HepG2 (cell line): ENCODE data around the gene RAB38. TPM values are rescaled to one million over a fixed set of nuclear protein-coding genes. Genes with fewer than 3 reads are reported as not detected.

Experiments used
- ATAC-seq: fragments of 200-7000 bp; cut with Tn5 transposase; 3 replicates; pipeline ENCODE4 v1.9.1; 2020; ENCODE audit warnings: mild to moderate bottlenecking, moderate library complexity
- BruUV-seq: library from RNA; stranded (reverse); fragments of 400-500 nt; replicated peaks from 2 replicates; lab custom pipeline; 2021; lab: Mats Ljungman, UMichigan
- CTCF ChIA-PET: fragments of 300-600 bp; formaldehyde crosslinking; extraction: SDS; loops from one replicate; lab custom pipeline; 2021; ENCODE audit warnings: low total read pairs, inconsistent platforms, low intra/inter-chr PET ratio; lab: Yijun Ruan, JAX
- POLR2A ChIA-PET: fragments of 350-600 bp; sonication (Branson Sonifier 250); formaldehyde crosslinking; loops from one replicate; lab custom pipeline; 2020; ENCODE audit warnings: antibody characterized with exemption, inconsistent platforms; lab: Yijun Ruan, JAX
- DNase-seq: peaks from one replicate; pipeline ENCODE4 v3.0.0-alpha.2; 2015; ENCODE audit warnings: low spot score
- FAIRE-seq: peaks from 3 replicates; lab custom pipeline; 2011; peaks lifted over from hg19 to GRCh38; lab: Jason Lieb, UNC
- H2AFZ ChIP-seq: one replicate; pipeline ENCODE4 v1.6.1; 2011; ENCODE audit warnings: low read length, inconsistent platforms
- H3K27ac ChIP-seq: fragments of 300-600 bp; 3 replicates; pipeline ENCODE4 v1.8.0; 2011; ENCODE audit warnings: mixed run types, mild to moderate bottlenecking, mixed read lengths, low read length, inconsistent platforms; ENCODE audit not compliant: insufficient read depth; ENCODE audit errors: extremely low read length
- H3K27me3 ChIP-seq, 2 experiments: fragments of 200-600 bp in 1 of 2; 2 replicates in 1 of 2; 3 replicates in 1 of 2; pipeline versions ENCODE4 v1.6.0 to v1.8.0; 2011; ENCODE audit warnings: low read length in 2 of 2, mild to moderate bottlenecking in 2 of 2, moderate library complexity in 2 of 2, inconsistent platforms in 1 of 2; ENCODE audit not compliant: insufficient read depth in 2 of 2, control insufficient read depth in 1 of 2
- H3K36me3 ChIP-seq, 2 experiments: fragments of 200-600 bp in 1 of 2; replicated peaks in 1 of 2; 2 replicates in 1 of 2; 3 replicates in 1 of 2; pipeline versions ENCODE4 v1.5.1 to v1.8.0; 2011; ENCODE audit warnings: low read length in 2 of 2, inconsistent platforms in 1 of 2; ENCODE audit not compliant: insufficient read depth in 2 of 2, control insufficient read depth in 1 of 2
- H3K4me1 ChIP-seq: 2 replicates; pipeline ENCODE4 v1.5.1; 2012; ENCODE audit warnings: low read length, inconsistent platforms; ENCODE audit not compliant: insufficient read depth
- H3K4me2 ChIP-seq: 2 replicates; pipeline ENCODE4 v1.6.0; 2011; ENCODE audit warnings: low read depth, low read length, inconsistent platforms
- H3K4me3 ChIP-seq, 3 experiments: fragments of 200-600 bp in 1 of 3; sonication (generic), shearing (Covaris generic) in 1 of 3; replicated peaks in 1 of 3; 2 replicates each; pipeline ENCODE4 v1.5.1; 2011 to 2016; ENCODE audit warnings: low read length in 3 of 3, inconsistent platforms in 2 of 3, low read depth in 2 of 3, mild to moderate bottlenecking in 2 of 3, control low read depth in 1 of 3, mixed read lengths in 1 of 3; ENCODE audit not compliant: insufficient read depth in 1 of 3
- H3K79me2 ChIP-seq: one replicate; pipeline ENCODE4 v1.6.1; 2011; ENCODE audit warnings: low read length, inconsistent platforms; ENCODE audit not compliant: insufficient read depth
- H3K9ac ChIP-seq: 2 replicates; pipeline ENCODE4 v1.6.0; 2011; ENCODE audit warnings: mild to moderate bottlenecking, low read depth, low read length, inconsistent platforms; ENCODE audit not compliant: insufficient read depth
- H3K9me3 ChIP-seq: 2 replicates; pipeline ENCODE4 v1.5.1; 2012; ENCODE audit warnings: mild to moderate bottlenecking, low read length
- H4K20me1 ChIP-seq: 2 replicates; pipeline ENCODE4 v1.6.0; 2011; ENCODE audit warnings: inconsistent platforms, mild to moderate bottlenecking, low read length, moderate library complexity; ENCODE audit not compliant: insufficient read depth
- AHR ChIP-seq: IDR thresholded peaks from 2 replicates; pipeline ENCODE4 v1.6.1; 2018; ENCODE audit warnings: missing genetic modification reagents, missing compliant biosample characterization
- GATA4 ChIP-seq: sonication (generic); IDR thresholded peaks from 2 replicates; pipeline ENCODE4 v1.6.1; 2016; ENCODE audit warnings: antibody characterized with exemption, low read depth, borderline replicate concordance
- IKZF5 ChIP-seq: IDR thresholded peaks from 2 replicates; pipeline ENCODE4 v1.6.1; 2018; ENCODE audit warnings: missing genetic modification reagents, mild to moderate bottlenecking, missing compliant biosample characterization
- SKI ChIP-seq: fragments of 450-650 bp; IDR thresholded peaks from one replicate; pipeline ENCODE4 v1.6.1; 2018; ENCODE audit warnings: mild to moderate bottlenecking; ENCODE audit not compliant: partially characterized antibody
- ZNF232 ChIP-seq: sonication (generic); formaldehyde crosslinking; IDR thresholded peaks from 2 replicates; pipeline ENCODE4 v1.4.0; 2020; ENCODE audit warnings: missing genetic modification reagents, borderline replicate concordance
- ZNF281 ChIP-seq: sonication (generic); formaldehyde crosslinking; IDR thresholded peaks from 2 replicates; pipeline ENCODE4 v1.4.0; 2020; ENCODE audit warnings: missing genetic modification reagents, borderline replicate concordance
- ZNF589 ChIP-seq: sonication (generic); formaldehyde crosslinking; conservative IDR thresholded peaks from 2 replicates; pipeline ENCODE4 v1.8.0; 2022; ENCODE audit warnings: mild to moderate bottlenecking, moderate library complexity, missing genetic modification reagents
- WGBS: methylation state at CpG from one replicate; pipeline ENCODE4 v1.1.6; 2017; ENCODE audit warnings: low lambda C conversion rate; 5-methylcytosine and 5-hydroxymethylcytosine counted together
- in situ Hi-C: cut with HindIII; loops from 2 replicates; pipeline ENCODE4 v1.10.0; 2017; ENCODE audit warnings: low pct_unique_long_range_greater_than_20kb; ENCODE audit not compliant: extremely low pct_ligation_motif_present
- intact Hi-C: fragments of 100-400 bp; cut with micrococcal nuclease; formaldehyde crosslinking; loops from one replicate; pipeline ENCODE4 v1.10.0; 2022; ENCODE audit not compliant: unreplicated experiment
- polyA plus RNA-seq, 8 experiments: library from polyadenylated mRNA; depleted of rRNA in 3 of 8; stranded (reverse) in 7 of 8; unstranded in 1 of 8; fragments of >200 nt; fragmentation: Illumina TruSeq in 4 of 8; extraction: Trizol in 4 of 8; gene quantifications; 2 replicates each; pipeline versions ENCODE4 v1.2.1 to v1.2.3, GENCODE V29; 2011 to 2016; ENCODE audit warnings: low read depth in 4 of 8, missing spikeins in 1 of 8, mixed read lengths in 1 of 8; ENCODE audit not compliant: insufficient read depth in 1 of 8
- total RNA-seq, 5 experiments: library from RNA; depleted of rRNA; stranded (reverse); fragments of >200 nt; fragmentation: Illumina TruSeq; extraction: Trizol; gene quantifications; 2 replicates each; pipeline ENCODE4 v1.2.3, GENCODE V29; 2016; ENCODE audit warnings: low read depth in 1 of 5

RAB38 gene
- total and polyA plus RNA-seq, 2 of the 13 experiments (the other 11 are each of a cell fraction or from before 2014, with no cell fraction given) = 0.13 to 0.30 TPM

- no peak overlapping the region for H3K27ac ChIP-seq
- H3K27me3 ChIP-seq = no peaks in the 10 kb centered on the region
- intact Hi-C loops = no loop called here
- H3K4me1 ChIP-seq = no peaks in the 10 kb centered on the region
- H4K20me1 ChIP-seq = no peaks in the 10 kb centered on the region
- H3K79me2 ChIP-seq = no peaks in the 10 kb centered on the region
- no peak overlapping the region for H3K4me3 ChIP-seq
- no peak overlapping the region for H3K4me2 ChIP-seq
- no peak for ATAC-seq
- WGBS = 0% methylated on average over 2 of the region's 2 CpGs
- H2AFZ ChIP-seq = no peak overlapping the region
- no TSS peak for BruUV-seq
- H3K9ac ChIP-seq = no peak overlapping the region
- no peak for TF ChIP-seq ZNF232 (CRISPR knock-in tag)
- TF ChIP-seq ZNF589 (CRISPR knock-in tag) = no peak
- TF ChIP-seq IKZF5 (CRISPR knock-in tag) = no peak
- TF ChIP-seq ZNF281 (CRISPR knock-in tag) = no peak
- no peak for TF ChIP-seq AHR (CRISPR knock-in tag)
- no peak for TF ChIP-seq GATA4
- no peak for TF ChIP-seq SKI
- in situ Hi-C loops = no loop called here
- no peak for DNase-seq
- H3K9me3 ChIP-seq = no peaks in the 10 kb centered on the region
- H3K36me3 ChIP-seq = no peaks in the 10 kb centered on the region
- ChIA-PET POLR2A (no interaction called here), CTCF (no interaction called here)
- FAIRE-seq = no peak
These were observed 13.7 kb upstream of the RAB38 start for GRCh38 chr11:88188932-88189253.
